Astrocyte (in vitro differentiated cells and primary cell): ENCODE measurements around the gene AHDC1. TPM values are rescaled to one million over a fixed set of nuclear protein-coding genes. Genes with fewer than 3 reads are reported as not detected.
A peak's percentile ranks its signal among the peaks of the same experiment; 100 is the strongest.

Experiments
- DNase-seq: peaks from one replicate; pipeline ENCODE4 v3.0.0-alpha.2; 2010; ENCODE audit warnings: low read depth
- FAIRE-seq: peaks from 2 replicates; lab custom pipeline; 2011; peaks lifted over from hg19 to GRCh38; lab: Jason Lieb, UNC
- H2AFZ ChIP-seq: 2 replicates; pipeline ENCODE4 v1.6.0; 2012; ENCODE audit warnings: low read depth, low read length, inconsistent platforms
- H3K27ac ChIP-seq: 2 replicates; pipeline ENCODE4 v1.5.1; 2011; ENCODE audit warnings: low read depth, low read length, inconsistent platforms
- H3K27me3 ChIP-seq: 2 replicates; pipeline ENCODE4 v1.6.0; 2011; ENCODE audit warnings: low read length, inconsistent platforms; ENCODE audit not compliant: insufficient read depth
- H3K36me3 ChIP-seq: 2 replicates; pipeline ENCODE4 v1.5.1; 2011; ENCODE audit warnings: low read length, inconsistent platforms; ENCODE audit not compliant: insufficient read depth
- H3K4me1 ChIP-seq: 2 replicates; pipeline ENCODE4 v1.5.1; 2011; ENCODE audit warnings: low read length, inconsistent platforms; ENCODE audit not compliant: insufficient read depth
- H3K4me2 ChIP-seq: 2 replicates; pipeline ENCODE4 v1.6.0; 2012; ENCODE audit warnings: low read length, inconsistent platforms
- H3K4me3 ChIP-seq: 2 replicates; pipeline ENCODE4 v1.5.1; 2011; ENCODE audit warnings: low read depth, mild to moderate bottlenecking, low read length, inconsistent platforms; ENCODE audit not compliant: insufficient read depth
- H3K79me2 ChIP-seq: 2 replicates; pipeline ENCODE4 v1.6.0; 2012; ENCODE audit warnings: mild to moderate bottlenecking, low read length, inconsistent platforms; ENCODE audit not compliant: insufficient read depth
- H3K9ac ChIP-seq: 2 replicates; pipeline ENCODE4 v1.6.0; 2012; ENCODE audit warnings: mild to moderate bottlenecking, low read length, inconsistent platforms
- H3K9me3 ChIP-seq: 2 replicates; pipeline ENCODE4 v1.5.1; 2012; ENCODE audit warnings: low read depth, mild to moderate bottlenecking, low read length, inconsistent platforms; ENCODE audit not compliant: insufficient read depth
- H4K20me1 ChIP-seq: 2 replicates; pipeline ENCODE4 v1.6.0; 2012; ENCODE audit warnings: low read length, inconsistent platforms; ENCODE audit not compliant: insufficient read depth
- H3K27ac Mint-ChIP-seq: one replicate; pipeline ENCODE4 v1.8.0; 2021; ENCODE audit warnings: mild to moderate bottlenecking, mixed read lengths; ENCODE audit not compliant: unreplicated experiment
- H3K27me3 Mint-ChIP-seq: one replicate; pipeline ENCODE4 v1.8.0; 2021; ENCODE audit warnings: low read depth, mixed read lengths; ENCODE audit not compliant: unreplicated experiment
- H3K36me3 Mint-ChIP-seq: one replicate; pipeline ENCODE4 v1.8.0; 2021; ENCODE audit warnings: low read depth, mixed read lengths; ENCODE audit not compliant: unreplicated experiment
- H3K4me1 Mint-ChIP-seq: one replicate; pipeline ENCODE4 v1.8.0; 2021; ENCODE audit warnings: low read depth, mixed read lengths; ENCODE audit not compliant: unreplicated experiment
- H3K4me3 Mint-ChIP-seq: one replicate; pipeline ENCODE4 v1.8.0; 2021; ENCODE audit warnings: mild to moderate bottlenecking, moderate library complexity, mixed read lengths; ENCODE audit not compliant: unreplicated experiment
- H3K9me3 Mint-ChIP-seq: one replicate; pipeline ENCODE4 v1.8.0; 2021; ENCODE audit warnings: mild to moderate bottlenecking, mixed read lengths; ENCODE audit not compliant: unreplicated experiment
- CTCF ChIP-seq: IDR thresholded peaks from 2 replicates; pipeline ENCODE4 v1.5.1; 2011; ENCODE audit warnings: low read depth, mild to moderate bottlenecking, inconsistent platforms, low read length, moderate library complexity; ENCODE audit not compliant: insufficient read depth
- EZH2 ChIP-seq: IDR thresholded peaks from 2 replicates; pipeline ENCODE4 v1.6.1; 2012; ENCODE audit warnings: mild to moderate bottlenecking, low read length, inconsistent platforms; ENCODE audit not compliant: insufficient read depth
- total RNA-seq: library from RNA; stranded (reverse); gene quantifications from 2 replicates; pipeline ENCODE4 v1.2.1, GENCODE V29; 2021

AHDC1 gene
- total RNA-seq, 1 donor from 2014 or later, result 75.7 TPM

GRCh38 chr1:27632387-27633297 is 28.7 kb upstream of the AHDC1 start:
- FAIRE-seq (no peak), DNase-seq (no peak)
- no peaks in the 10 kb centered on the region for H3K79me2 ChIP-seq
- H2AFZ ChIP-seq, result no peak overlapping the region
- H3K27me3 ChIP-seq, result peaks cover 24% of the 10 kb centered on the region
- no peak overlapping the region for H3K9ac ChIP-seq
- no peak overlapping the region for H3K27ac Mint-ChIP-seq
- no peak overlapping the region for H3K27ac ChIP-seq
- H3K36me3 Mint-ChIP-seq, result no peaks in the 10 kb centered on the region
- no peaks in the 10 kb centered on the region for H3K4me1 Mint-ChIP-seq
- TF ChIP-seq CTCF (no peak), EZH2 (no peak)
- no peak overlapping the region for H3K4me2 ChIP-seq
- no peaks in the 10 kb centered on the region for H4K20me1 ChIP-seq
- no peak overlapping the region for H3K4me3 ChIP-seq
- H3K36me3 ChIP-seq, result no peaks in the 10 kb centered on the region
- no peaks in the 10 kb centered on the region for H3K4me1 ChIP-seq
- no peaks in the 10 kb centered on the region for H3K9me3 ChIP-seq
- H3K4me3 Mint-ChIP-seq, result peak overlapping the region; percentile 67
- no peaks in the 10 kb centered on the region for H3K9me3 Mint-ChIP-seq
- peaks cover 69% of the 10 kb centered on the region for H3K27me3 Mint-ChIP-seq

- no peaks in the 10 kb centered on the region for H3K9me3 Mint-ChIP-seq
- no peak overlapping the region for H3K4me2 ChIP-seq
These were observed 27.0 kb upstream of the AHDC1 start for GRCh38 chr1:27630859-27631491.

More at GRCh38 chr1:27630859-27631491, 27.0 kb upstream of the AHDC1 start:
- Mint-ChIP-seq H3K4me3 (no peak overlapping the region), H3K27me3 (peaks cover 66% of the 10 kb centered on the region), H3K27ac (no peak overlapping the region), H3K4me1 (no peaks in the 10 kb centered on the region), H3K36me3 (no peaks in the 10 kb centered on the region)
- no peak for FAIRE-seq
- TF ChIP-seq CTCF (no peak), EZH2 (no peak)
- no peaks in the 10 kb centered on the region for H3K36me3 ChIP-seq
- H3K4me1 ChIP-seq, result no peaks in the 10 kb centered on the region
- no peak overlapping the region for H3K9ac ChIP-seq
- peaks cover 24% of the 10 kb centered on the region for H3K27me3 ChIP-seq
- no peaks in the 10 kb centered on the region for H3K9me3 ChIP-seq
- no peak overlapping the region for H3K4me3 ChIP-seq
- no peaks in the 10 kb centered on the region for H4K20me1 ChIP-seq
- H3K27ac ChIP-seq, result no peak overlapping the region
- no peaks in the 10 kb centered on the region for H3K79me2 ChIP-seq
- no peak for DNase-seq
- peak overlapping the region; percentile 2 for H2AFZ ChIP-seq
